SU-DHL-6 (cell line): Measurements from ENCODE around the gene TMEM119.

Source experiments
- CTCF ChIP-seq: fragments of 200-600 bp; sonication (generic); IDR thresholded peaks from one replicate; pipeline ENCODE4 v1.5.1; 2017; ENCODE audit warnings: antibody characterized with exemption, mild to moderate bottlenecking, low read length, moderate library complexity; ENCODE audit not compliant: insufficient read depth, poor library complexity, severe bottlenecking
- EZH2phosphoT487 ChIP-seq: fragments of 200-600 bp; sonication (generic), shearing (Covaris generic); conservative IDR thresholded peaks from 2 replicates; pipeline ENCODE4 v1.6.1; 2018; ENCODE audit warnings: mild to moderate bottlenecking, antibody characterized with exemption, low read length, moderate library complexity, mixed read lengths

- TF ChIP-seq CTCF (no peak), EZH2phosphoT487 (no peak)
These were observed 16.2 kb upstream of the TMEM119 start for GRCh38 chr12:108614041-108614440.
